ENCODE data around the gene NFKBIA.
"Not testable (repeated sequence)": the region's sequence is repeated elsewhere in the genome, so short reads cannot be mapped to it uniquely, and the experiment has no call there.

Gene NFKBIA, protein sequence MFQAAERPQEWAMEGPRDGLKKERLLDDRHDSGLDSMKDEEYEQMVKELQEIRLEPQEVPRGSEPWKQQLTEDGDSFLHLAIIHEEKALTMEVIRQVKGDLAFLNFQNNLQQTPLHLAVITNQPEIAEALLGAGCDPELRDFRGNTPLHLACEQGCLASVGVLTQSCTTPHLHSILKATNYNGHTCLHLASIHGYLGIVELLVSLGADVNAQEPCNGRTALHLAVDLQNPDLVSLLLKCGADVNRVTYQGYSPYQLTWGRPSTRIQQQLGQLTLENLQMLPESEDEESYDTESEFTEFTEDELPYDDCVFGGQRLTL

DNA sequence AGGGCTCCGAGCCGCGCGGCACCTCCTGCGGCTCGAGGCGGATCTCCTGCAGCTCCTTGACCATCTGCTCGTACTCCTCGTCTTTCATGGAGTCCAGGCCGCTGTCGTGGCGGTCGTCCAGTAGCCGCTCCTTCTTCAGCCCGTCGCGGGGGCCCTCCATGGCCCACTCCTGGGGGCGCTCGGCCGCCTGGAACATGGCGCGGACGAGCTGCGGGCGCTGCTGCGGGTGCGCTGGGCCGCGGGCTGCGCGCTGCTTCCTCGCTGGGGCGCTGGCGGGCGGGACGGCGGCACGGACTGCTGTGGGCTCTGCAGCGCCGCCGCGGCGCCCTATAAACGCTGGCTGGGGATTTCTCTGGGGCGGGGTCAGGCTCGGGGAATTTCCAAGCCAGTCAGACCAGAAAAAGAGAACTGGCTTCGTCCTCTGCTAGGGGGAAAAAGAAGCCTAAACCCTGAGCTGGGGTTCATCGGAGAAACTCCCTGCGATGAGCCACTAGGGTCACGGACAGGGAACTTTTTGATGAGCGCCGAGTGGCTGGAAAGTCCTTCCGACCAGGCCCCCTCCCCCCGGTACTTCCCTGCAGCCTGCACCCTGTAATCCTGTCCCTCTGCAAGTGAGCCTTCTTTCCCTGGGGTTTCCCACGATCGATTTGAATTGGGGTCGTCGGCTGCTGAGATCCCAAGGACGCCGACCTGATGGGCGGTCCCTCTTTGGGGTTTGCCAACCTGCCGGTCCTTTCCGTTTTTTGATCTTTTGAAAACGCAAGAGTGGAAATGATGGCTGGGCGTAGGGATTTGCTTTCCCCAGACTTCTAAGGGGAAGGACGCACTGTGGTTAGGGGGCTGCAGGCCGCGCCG, at the start of gene NFKBIA:
TSS of gene NFKBIA (minus strand) at position 301 of the 855 bp plus-strand sequence. CDS start at position 196, 105 bp downstream.
- peak; percentile 92 for DNase-seq

DNA sequence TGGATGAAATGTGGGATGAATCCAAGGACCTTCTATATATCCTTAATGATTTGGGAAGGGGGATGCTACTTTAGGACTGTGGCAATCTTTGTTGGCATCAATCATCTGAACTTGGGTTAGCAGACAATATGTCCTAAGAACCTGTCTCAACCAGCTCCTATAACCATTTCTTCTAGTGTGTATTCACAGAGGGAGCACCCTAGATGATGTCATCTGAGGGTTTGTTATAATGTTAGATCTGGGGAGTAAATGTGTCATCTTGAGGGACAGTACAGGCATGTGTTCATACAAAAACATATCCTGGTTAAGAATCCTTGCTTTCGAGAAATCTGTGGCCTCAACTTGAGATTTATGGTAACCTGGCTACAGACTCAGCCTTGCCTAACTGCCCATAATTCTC, 41.9 kb upstream of the NFKBIA start:
- DNase-seq = no peak

DNA sequence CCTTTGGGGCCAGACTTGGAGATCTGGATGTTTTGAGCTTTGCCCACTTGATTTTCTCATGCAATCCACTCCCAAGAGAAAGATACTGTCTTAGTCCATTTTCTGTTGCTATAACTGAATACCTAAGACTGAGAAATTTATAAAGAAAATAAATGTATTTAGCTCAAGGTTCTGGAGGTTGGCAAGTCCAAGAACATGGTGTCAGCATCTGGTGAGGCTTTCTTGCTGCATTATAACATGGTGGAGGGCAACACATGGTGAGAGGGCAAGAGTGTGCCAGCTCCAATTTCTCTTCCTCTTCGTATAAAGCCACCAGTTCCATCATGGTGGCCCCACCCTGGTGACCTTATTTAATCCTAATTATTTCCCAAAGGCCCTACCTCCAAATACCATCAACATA, 39.6 kb upstream of the NFKBIA start:
- no peak for DNase-seq

DNA sequence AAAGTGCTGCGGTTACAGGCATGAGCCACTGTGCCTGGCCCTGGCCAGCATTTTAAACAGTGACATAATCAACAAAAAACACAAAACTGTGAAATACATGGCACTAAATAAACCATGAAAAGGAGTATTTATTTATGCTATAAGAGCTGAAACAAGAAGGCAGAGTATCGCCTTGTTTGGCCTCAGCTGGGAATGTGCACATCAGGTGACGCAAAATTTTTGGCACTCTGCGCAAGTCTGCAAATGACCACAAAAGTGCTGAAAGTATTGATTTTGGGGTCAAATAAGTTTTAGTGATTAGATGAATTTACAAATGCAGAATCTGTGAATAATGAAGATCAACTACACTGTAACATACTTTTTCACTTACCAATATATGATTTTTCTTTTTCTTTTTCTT, 36.6 kb upstream of the NFKBIA start:
- DNase-seq = no peak

DNA sequence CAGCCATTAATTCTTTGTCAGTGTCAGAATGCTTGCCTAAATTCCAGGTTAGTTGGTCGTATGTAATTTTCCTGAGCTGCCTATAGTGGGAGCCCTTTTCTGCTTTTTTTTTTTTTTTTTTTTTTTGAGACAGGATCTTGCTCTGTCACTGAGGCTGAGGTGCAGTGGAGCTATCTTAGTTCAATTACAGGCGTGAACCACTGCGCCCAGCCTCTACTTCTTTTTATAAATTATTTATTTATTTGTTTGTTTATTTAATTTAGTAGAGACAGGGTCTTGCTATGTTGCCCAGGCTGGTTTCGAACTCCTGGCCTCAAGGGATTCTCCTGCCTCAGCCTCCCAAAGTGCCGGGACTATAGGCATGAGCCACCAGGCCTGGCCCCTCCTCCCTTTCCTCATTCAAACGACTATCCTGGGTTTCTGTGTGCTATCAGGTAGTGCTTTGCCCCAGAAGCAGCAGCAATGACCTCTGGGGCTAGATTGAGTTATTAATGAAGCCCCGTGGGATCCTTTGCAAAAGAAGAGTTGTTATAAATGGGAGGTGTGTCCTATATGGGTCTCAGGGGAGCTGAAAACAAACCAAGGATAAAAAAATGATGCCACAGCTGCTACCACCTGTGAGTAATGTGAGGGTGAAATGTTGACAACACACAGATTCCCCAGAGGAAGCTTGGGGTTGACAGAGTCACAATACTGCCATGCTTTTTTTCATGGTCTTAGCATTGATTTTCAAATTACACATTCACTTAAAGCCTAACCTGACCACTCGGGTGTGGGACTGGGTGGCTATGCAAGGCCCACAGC, 34.6 kb upstream of the NFKBIA start:
- no peak for DNase-seq

GRCh38 chr14:35438492-35438891, 33.9 kb upstream of the NFKBIA start:
- DNase-seq = not testable (repeated sequence)

- DNase-seq = no peak
These were observed 30.6 kb upstream of the NFKBIA start for GRCh38 chr14:35435177-35435576.

GRCh38 chr14:35433826-35434225, 29.3 kb upstream of the NFKBIA start:
- DNase-seq = no peak

DNA sequence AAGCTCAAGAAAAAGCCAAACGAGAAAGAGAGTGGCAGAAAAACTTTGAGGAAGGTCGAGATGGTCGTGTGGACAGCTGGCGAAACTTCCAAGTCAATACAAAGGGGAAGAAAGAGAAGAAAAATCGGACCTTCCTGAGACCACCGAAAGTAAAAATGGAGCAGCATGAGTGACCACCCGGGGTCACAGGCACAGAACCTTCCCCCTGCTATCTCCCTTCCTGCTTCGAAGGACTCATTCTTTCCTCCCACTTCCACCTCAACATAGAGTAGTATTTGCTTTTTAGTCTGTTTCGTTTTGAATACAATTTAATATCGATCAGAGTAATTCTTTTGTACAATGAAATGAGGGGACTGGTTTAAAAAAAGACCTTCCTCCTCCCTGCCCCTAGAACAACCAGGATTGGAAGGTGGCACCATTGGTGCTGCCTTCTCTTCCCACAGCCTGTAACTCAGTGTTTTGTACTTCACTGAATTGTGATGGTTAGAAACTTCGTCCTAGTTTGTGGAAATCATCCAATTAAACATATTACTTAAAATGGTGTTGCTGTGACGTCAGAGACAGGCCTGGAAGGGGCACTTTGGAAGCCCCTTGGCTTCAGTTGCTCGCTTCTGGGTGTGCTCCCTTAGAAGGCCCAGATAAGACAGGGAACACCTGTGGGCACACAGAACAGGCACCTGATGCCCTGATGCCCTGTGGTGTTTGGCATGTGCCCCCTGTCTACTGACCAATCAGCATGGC, 26.1 kb upstream of the NFKBIA start:
- DNase-seq = no peak

DNA sequence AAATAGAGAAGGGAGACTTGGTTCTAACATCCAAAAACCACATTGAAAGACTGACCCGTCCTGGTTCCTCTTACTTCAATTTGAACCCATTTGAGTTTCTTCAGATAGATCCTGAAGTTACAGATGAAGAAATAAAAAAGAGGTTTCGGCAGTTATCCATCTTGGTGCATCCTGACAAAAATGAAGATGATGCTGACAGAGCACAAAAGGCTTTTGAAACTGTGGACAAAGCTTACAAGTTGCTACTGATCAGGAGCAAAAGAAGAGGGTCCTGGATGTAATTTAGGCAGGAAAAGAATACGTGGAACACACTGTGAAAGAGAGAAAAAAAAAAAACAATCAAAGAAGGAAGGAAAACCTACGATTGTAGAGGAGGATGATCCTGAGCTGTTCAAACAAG, 25.4 kb upstream of the NFKBIA start:
- DNase-seq = no peak

DNA sequence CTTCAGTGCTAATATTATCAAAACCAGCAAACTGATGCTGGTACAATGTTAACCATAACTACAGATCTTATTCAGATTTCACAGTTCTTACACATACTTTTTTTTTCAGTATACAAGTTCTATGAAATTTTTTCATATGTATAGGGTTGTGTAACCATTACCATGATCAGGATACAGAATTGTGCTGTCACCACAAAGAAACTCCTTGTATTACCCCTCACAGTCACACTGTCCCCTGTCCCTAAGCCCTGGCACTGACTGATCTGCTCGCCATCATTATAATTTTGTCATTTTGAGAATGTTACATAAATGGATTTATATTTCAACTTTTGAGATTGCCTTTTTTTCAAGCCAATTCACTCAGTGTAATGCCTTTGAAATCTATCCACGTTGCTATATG, 21.3 kb upstream of the NFKBIA start:
- DNase-seq = no peak

GRCh38 chr14:35423621-35424020, 19.1 kb upstream of the NFKBIA start:
- DNase-seq = no peak

DNA sequence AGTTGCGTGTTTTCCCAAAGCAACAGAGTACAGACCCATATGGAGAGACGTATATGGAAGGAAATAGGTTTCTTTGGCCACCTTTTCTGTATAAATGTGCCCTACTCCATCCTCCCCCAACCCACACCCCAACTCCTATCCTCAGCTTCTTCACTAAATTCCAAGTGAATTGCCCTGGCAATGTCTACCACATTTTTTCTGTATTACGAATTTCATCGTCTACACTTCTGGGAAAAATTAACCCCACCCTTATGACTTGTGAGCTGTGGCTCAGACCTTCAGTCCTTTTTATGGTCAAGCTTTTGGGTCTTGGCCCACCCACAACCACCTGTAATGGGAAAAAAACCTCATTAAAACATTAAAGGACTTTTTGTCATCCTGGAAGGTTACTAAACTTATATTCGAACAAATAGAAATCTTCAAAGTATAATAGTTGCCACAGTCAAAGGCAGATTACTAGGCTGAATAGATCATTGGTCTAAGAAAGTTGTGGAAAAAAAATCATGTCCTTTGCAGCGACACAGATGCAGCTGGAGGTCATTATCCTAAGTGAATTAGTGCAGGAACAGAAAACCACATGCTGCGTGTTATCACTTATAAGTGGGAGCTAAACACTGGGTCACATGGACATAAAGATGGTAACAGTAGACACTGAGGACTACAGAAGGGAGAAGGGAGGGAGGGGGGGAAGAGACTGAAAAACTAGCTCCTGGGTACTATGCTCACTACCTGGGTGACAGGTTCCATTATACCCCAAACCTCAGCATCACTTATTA, 15.7 kb upstream of the NFKBIA start:
- no peak for DNase-seq

DNA sequence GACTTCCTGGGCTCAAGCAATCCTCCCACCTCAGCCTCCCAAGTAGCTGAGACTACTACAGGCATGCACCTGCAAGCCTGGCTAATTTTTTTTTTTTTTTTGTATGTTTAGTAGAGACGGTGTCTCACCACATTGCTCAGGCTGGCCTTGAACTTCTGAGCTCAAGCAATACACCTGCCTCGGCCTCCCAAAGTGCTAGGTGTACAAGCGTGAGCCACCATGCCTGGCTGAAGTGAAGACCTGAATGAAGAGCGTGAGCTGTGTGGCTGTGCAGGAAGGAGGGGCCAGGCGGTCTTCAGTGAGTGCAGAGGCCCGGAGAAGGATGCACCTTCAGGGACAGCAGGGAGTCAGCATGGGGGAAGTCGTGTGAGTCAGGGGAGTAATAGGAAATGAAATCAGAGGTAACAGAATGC, 14.9 kb upstream of the NFKBIA start:
- DNase-seq = no peak

GRCh38 chr14:35418093-35418492, 13.5 kb upstream of the NFKBIA start:
- no peak for DNase-seq

DNA sequence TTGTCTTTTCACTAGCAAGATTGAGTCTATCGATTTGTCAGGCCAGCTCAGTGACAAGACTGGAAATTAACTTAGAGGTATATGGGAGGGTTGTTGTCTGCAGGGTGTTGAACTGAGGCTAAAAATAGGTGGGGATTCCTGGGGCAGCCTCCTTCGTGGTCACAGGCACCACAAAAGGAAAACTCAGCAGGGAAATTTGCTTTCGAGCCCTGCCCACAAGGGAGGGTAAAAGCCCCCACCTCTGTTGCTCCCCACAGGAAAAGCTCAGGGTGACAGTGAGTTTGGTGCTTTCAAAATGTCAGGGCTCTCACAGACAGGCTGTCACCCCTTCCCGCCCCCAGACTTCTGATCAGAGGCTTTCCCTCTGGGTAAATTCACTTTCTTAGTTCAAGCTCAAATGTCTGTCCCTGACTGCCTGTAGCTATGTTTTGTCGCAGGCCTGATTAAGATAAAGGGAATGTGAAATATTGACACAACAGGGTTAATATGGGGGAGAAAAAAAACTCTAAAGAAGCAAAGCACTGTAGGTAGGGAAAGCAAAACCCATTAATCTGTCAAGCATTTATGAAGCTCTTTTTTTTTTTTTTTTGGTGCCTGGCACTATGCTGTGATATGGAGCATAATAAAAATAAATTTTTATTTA, 11.7 kb upstream of the NFKBIA start:
- no peak for DNase-seq

GRCh38 chr14:35414365-35414764, 9.8 kb upstream of the NFKBIA start:
- no peak for DNase-seq

DNA sequence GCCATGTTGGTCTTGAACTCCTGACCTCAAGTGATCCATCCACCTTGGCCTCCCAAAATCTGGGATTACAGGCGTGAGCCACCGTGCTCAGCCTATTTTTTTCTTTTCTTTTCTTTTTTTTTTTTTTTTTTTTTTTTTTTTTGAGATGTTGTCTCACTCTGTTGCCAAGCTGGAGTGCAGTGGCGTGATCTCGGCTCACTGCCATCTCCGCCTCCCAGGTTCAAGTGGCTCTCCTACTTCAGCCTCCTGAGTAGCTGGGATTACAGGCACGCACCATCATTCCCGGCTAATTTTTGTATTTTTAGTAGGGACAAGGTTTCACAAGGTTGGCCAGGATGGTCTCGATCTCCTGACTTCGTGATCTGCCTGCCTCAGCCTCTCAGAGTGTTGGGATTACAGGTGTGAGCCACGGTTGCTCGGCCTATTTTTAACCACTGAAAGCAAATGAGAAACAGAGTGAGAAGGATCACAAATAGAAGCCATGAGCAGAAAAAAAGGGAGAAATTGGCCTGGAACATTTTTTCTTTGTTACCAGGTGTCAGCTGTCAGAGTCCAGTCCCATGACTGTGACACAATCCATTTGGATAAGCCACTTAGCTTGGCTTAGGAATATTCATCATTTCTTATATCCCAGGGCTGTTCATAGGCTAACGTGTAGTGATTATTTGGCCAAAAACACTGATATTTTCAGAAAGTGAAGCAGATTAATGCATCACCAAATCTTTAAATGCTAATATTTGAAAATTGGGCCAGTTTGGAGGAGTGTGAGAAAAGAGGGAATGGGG, 7.9 kb upstream of the NFKBIA start:
- DNase-seq = no peak

GRCh38 chr14:35410858-35411257, 6.3 kb upstream of the NFKBIA start:
- no peak for DNase-seq

GRCh38 chr14:35409595-35409994, 5.0 kb upstream of the NFKBIA start:
- no peak for DNase-seq

- DNase-seq = no peak
These were observed 3.5 kb upstream of the NFKBIA start for GRCh38 chr14:35408026-35408425.

All from NCI-H510A treated with DMSO at 0.1 percent for 48 hours (cell line).